Stimulated activated CD8-positive, alpha-beta memory T cell treated with anti-CD3 and anti-CD28 coated beads, Interleukin-4, amount 100 ng/mL, for 48 hours (primary cell): ENCODE data around the gene RNF166.

Experiments
- DNase-seq: peaks from one replicate; pipeline ENCODE4 v3.0.0-alpha.2; 2020

The RNF166 gene

DNA sequence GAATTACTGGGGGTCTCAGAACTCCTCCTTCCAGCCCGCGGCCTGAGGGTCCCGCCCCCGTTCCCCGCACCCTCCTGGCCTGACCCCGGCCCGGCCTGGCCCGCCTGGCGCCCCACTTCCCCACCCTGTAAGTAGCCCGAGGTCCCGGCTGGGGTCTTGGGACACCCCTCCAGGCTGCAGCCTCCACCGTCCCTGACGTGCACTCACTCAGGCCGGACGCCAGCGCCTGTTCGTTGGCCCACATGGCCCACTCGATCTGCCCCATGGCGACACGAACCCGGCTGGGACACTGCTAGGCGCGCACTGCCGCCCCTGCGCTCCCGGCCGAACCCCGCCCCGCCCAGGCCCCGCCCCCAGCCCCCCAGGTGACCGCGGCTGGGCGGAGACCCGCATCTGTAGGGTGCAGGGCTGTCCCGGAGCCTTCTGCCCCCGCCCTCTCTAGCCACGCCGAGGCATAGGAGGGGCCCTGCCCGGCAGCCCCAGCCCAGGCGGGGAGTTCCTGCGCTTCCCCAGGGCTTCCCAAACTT is 55.4 kb downstream of the RNF166 start, which contains the start of gene CYBA:
Gene CYBA, minus strand, starts transcription at position 305 of the 527 bp plus-strand sequence. Its CDS starts 40 bp downstream, at position 265.
- peak; percentile 90 for DNase-seq

DNA sequence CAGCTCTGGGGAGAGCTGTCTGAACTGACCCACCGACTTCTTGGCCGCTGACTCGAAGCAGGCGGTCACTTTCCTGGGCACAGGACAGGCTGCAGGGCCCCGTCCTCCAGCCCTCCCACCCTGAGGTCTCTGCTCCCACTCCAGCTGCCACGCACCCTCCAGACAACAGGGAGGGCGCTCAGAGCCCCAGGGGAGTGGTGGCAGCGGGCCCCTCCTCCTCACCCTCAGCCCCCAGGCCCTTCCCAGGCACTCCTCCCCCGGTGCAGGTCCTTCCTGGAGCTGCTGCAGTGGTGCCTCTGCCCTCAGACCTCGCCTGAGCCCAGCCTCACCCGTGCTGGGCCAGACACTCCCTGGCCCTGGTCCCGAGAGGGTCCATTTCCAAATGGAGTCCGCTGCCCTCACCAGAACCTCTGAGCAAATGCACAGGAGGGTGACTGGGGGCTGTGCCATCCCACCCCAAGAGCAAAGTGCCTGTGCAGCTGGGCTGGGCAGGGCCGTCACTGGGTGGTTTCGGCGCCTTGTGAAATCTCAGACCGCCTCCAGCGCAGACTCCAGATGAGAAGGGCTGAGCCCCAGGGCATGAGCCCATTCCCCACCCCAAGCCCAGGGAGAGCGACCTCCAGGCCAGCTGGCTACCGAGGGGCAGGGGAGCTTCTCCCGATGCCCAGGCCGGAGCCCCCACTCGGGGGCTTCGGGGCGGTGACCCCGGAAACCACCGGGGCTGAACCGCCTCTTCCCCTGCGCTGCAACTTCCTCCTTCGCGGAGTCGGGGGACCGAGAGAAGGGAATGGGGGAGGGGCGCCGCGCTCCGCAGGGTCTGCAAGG is 56.1 kb downstream of the RNF166 start:
- DNase-seq = peak; percentile 62

DNA sequence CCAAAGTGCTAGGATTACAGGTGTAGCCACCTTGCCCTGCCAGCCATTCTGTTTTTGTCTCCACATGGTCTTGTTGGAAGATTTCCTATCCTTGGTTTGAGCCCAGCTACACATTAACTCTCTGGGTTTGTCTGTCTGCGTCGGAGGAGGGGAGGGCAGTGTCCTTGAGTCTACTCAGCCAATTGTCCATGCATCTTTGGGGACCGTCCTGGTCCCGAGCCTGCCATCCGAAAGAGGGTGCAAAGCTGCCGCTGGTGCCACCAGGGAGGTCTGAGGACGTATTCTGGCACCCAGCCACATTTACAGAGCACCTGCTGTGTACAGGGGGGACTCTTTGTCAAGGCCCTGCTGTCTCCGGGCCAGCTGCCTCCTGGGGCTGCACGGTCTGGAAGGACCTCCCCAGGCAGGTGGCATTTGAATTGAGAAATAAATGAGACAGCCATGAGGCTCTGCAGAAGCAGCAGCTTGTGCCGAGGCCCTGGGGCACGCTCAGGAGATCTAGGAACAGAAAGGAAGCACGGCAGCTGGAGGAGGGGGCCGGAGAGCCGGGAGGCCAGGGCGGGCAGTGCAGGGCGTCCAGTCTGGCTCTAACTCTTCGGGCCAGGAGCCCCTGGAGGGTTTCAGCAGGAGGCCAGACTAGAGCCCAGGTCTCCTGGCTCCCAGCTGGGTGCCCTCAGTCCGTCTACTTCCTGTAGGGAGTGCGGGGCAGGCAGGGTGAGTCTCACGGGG is 56.8 kb downstream of the RNF166 start:
- DNase-seq = no peak

DNA sequence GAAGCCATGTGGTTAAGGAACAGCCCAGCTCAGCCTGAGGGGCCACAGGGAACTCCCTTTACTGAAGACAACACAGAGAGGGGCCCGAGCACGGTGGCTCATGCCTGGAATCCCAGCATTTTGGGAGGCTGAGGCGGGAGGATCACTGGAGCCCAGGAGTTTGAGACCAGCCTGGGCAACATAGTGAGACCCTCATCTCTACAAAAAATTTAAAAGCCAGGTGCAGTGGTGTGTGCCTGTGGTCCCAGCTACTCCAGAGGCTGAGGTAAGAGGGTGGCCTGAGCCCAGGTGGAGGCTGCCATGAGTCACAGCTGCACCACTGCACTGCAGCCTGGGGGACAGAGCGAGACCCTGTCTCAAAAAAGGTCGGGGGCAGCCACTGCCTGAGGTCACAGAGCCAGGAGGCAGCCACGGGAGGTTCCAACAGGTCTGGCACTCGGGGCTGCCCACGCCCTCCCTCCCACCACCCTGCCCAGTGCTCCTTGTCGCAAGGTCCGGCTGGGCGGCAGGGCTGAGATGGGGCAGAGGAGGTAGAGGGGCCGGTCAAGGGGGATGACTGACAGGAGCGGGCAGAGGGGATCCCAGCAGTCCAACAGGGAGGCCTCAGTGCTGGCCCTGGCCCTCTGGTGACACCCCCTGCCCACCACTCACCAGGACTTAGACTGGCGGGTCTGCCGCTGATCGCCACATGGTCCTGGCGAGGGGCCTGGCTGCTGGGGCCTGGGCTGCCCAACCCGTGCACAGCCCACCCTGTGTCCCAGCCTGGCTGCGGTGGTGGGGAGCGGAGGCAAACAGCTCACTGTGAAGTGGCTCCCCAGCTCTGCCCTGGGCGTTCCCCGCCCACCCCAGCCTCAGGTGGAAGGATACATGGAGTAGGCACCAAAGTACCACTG is 58.8 kb downstream of the RNF166 start:
- DNase-seq = no peak
